Skeletal muscle satellite cell (primary cell): ENCODE results near the gene MYLIP.
"Not testable (repeated sequence)": the region's sequence is repeated elsewhere in the genome, so short reads cannot be mapped to it uniquely, and the experiment has no call there.

ENCODE experiments used
- H3K27me3 ChIP-seq: 2 replicates; pipeline ENCODE4 v1.7.0; 2013; ENCODE audit warnings: low read length; ENCODE audit not compliant: control insufficient read depth, insufficient read depth
- H3K36me3 ChIP-seq: 2 replicates; pipeline ENCODE4 v1.7.0; 2013; ENCODE audit warnings: mild to moderate bottlenecking, control low read depth, low read length; ENCODE audit not compliant: insufficient read depth
- H3K4me1 ChIP-seq: 2 replicates; pipeline ENCODE4 v1.7.0; 2013; ENCODE audit warnings: low read length; ENCODE audit not compliant: control insufficient read depth, insufficient read depth
- H3K4me2 ChIP-seq: 2 replicates; pipeline ENCODE4 v1.7.0; 2013; ENCODE audit warnings: mild to moderate bottlenecking, low read length
- H3K4me3 ChIP-seq: 2 replicates; pipeline ENCODE4 v1.7.0; 2013; ENCODE audit warnings: low read length
- H3K9ac ChIP-seq: 2 replicates; pipeline ENCODE4 v1.7.0; 2013; ENCODE audit warnings: mild to moderate bottlenecking, low read depth, low read length, moderate library complexity
- H3K9me3 ChIP-seq: replicated peaks from 2 replicates; pipeline ENCODE4 v1.7.0; 2013; ENCODE audit warnings: mild to moderate bottlenecking, control low read depth, low read length

Gene MYLIP

GRCh38 chr6:16163535-16164300, 34.8 kb downstream of the MYLIP start:
- Histone ChIP-seq H3K9ac (no peak overlapping the region), H3K27me3 (peaks cover 42% of the 10 kb centered on the region), H3K36me3 (no peaks in the 10 kb centered on the region), H3K4me3 (no peak overlapping the region), H3K4me1 (no peaks in the 10 kb centered on the region), H3K4me2 (no peak overlapping the region), H3K9me3 (no peaks in the 10 kb centered on the region)

- peaks cover 39% of the 10 kb centered on the region for H3K27me3 ChIP-seq
- H3K4me1 ChIP-seq: no peaks in the 10 kb centered on the region
- H3K36me3 ChIP-seq: no peaks in the 10 kb centered on the region
- no peak overlapping the region for H3K4me2 ChIP-seq
- H3K9me3 ChIP-seq: no peaks in the 10 kb centered on the region
- no peak overlapping the region for H3K4me3 ChIP-seq
- no peak overlapping the region for H3K9ac ChIP-seq
Measured at GRCh38 chr6:16165641-16166040, 36.8 kb downstream of the MYLIP start.

GRCh38 chr6:16166871-16167608, 38.2 kb downstream of the MYLIP start:
- Histone ChIP-seq H3K4me1 (no peaks in the 10 kb centered on the region), H3K27me3 (peaks cover 46% of the 10 kb centered on the region), H3K36me3 (no peaks in the 10 kb centered on the region), H3K4me2 (no peak overlapping the region), H3K9ac (no peak overlapping the region), H3K9me3 (no peaks in the 10 kb centered on the region), H3K4me3 (no peak overlapping the region)

GRCh38 chr6:16168121-16168520, 39.2 kb downstream of the MYLIP start:
- Histone ChIP-seq H3K4me1 (no peaks in the 10 kb centered on the region), H3K9me3 (no peaks in the 10 kb centered on the region), H3K4me2 (no peak overlapping the region), H3K36me3 (no peaks in the 10 kb centered on the region), H3K9ac (no peak overlapping the region), H3K4me3 (no peak overlapping the region), H3K27me3 (peaks cover 51% of the 10 kb centered on the region)

GRCh38 chr6:16168858-16169257, 40.0 kb downstream of the MYLIP start:
- peaks cover 59% of the 10 kb centered on the region for H3K27me3 ChIP-seq

GRCh38 chr6:16171400-16171799, 42.5 kb downstream of the MYLIP start:
- H3K9ac ChIP-seq: no peak overlapping the region
- no peak overlapping the region for H3K4me2 ChIP-seq
- no peaks in the 10 kb centered on the region for H3K4me1 ChIP-seq
- H3K4me3 ChIP-seq: no peak overlapping the region
- H3K27me3 ChIP-seq: peaks cover 46% of the 10 kb centered on the region
- H3K9me3 ChIP-seq: no peaks in the 10 kb centered on the region
- no peaks in the 10 kb centered on the region for H3K36me3 ChIP-seq

More at GRCh38 chr6:16168858-16169257, 40.0 kb downstream of the MYLIP start:
- Histone ChIP-seq H3K9ac (no peak overlapping the region), H3K36me3 (no peaks in the 10 kb centered on the region), H3K9me3 (no peaks in the 10 kb centered on the region), H3K4me3 (no peak overlapping the region), H3K4me1 (no peaks in the 10 kb centered on the region), H3K4me2 (no peak overlapping the region)

GRCh38 chr6:16173167-16173940, 44.5 kb downstream of the MYLIP start:
- Histone ChIP-seq H3K4me2 (no peak overlapping the region), H3K4me1 (peaks cover 8% of the 10 kb centered on the region), H3K9me3 (no peaks in the 10 kb centered on the region), H3K9ac (no peak overlapping the region), H3K4me3 (no peak overlapping the region), H3K36me3 (no peaks in the 10 kb centered on the region), H3K27me3 (peaks cover 27% of the 10 kb centered on the region)

GRCh38 chr6:16174416-16175078, 45.7 kb downstream of the MYLIP start:
- Histone ChIP-seq H3K27me3 (peaks cover 21% of the 10 kb centered on the region), H3K9ac (no peak overlapping the region), H3K9me3 (no peaks in the 10 kb centered on the region), H3K4me2 (no peak overlapping the region), H3K36me3 (no peaks in the 10 kb centered on the region), H3K4me3 (no peak overlapping the region), H3K4me1 (peaks cover 8% of the 10 kb centered on the region)

GRCh38 chr6:16176600-16176999, 47.7 kb downstream of the MYLIP start:
- peaks cover 14% of the 10 kb centered on the region for H3K27me3 ChIP-seq
- not testable (repeated sequence) for H3K9me3 ChIP-seq, H3K4me2 ChIP-seq

GRCh38 chr6:16177881-16178280, 49.0 kb downstream of the MYLIP start:
- Histone ChIP-seq H3K9ac (no peak overlapping the region), H3K4me3 (no peak overlapping the region), H3K4me1 (peaks cover 8% of the 10 kb centered on the region), H3K36me3 (no peaks in the 10 kb centered on the region), H3K27me3 (peaks cover 11% of the 10 kb centered on the region), H3K9me3 (no peaks in the 10 kb centered on the region), H3K4me2 (no peak overlapping the region)

More at GRCh38 chr6:16176600-16176999, 47.7 kb downstream of the MYLIP start:
- not testable (repeated sequence) for H3K9ac ChIP-seq, H3K4me3 ChIP-seq, H3K4me1 ChIP-seq, H3K36me3 ChIP-seq

GRCh38 chr6:16178351-16178750, 49.5 kb downstream of the MYLIP start:
- no peak overlapping the region for H3K4me3 ChIP-seq
- H3K9ac ChIP-seq: no peak overlapping the region
- H3K36me3 ChIP-seq: no peaks in the 10 kb centered on the region
- peaks cover 8% of the 10 kb centered on the region for H3K4me1 ChIP-seq
- peaks cover 6% of the 10 kb centered on the region for H3K27me3 ChIP-seq
- H3K4me2 ChIP-seq: no peak overlapping the region
- no peaks in the 10 kb centered on the region for H3K9me3 ChIP-seq
